ENCODE results near the gene BCL2L11. TPM values are rescaled to one million over a fixed set of nuclear protein-coding genes. Genes with fewer than 3 reads are reported as not detected.

Gene BCL2L11
- polyA plus RNA-seq, 1 experiment: 4.2 TPM

GRCh38 chr2:111111101-111111755 is 9.5 kb upstream of the BCL2L11 start:
- no peak overlapping the region for H3K4me3 ChIP-seq (ENCODE audit: low read depth, low read length)
- H3K27me3 ChIP-seq (ENCODE audit: control insufficient read depth, insufficient read depth, low read length): peaks cover 22% of the 10 kb centered on the region
- TF ChIP-seq CTCF (IDR thresholded peaks at IDR 0.05; ENCODE audit: low read depth, low read length): no peak
- ChIA-PET POLR2A (no interaction called here), CTCF (no interaction called here)
- DNase-seq (ENCODE audit: low read depth, low spot score): no peak
- H3K9me3 ChIP-seq (ENCODE audit: control insufficient read depth, insufficient read depth, low read length): no peaks in the 10 kb centered on the region
- H3K27ac ChIP-seq (ENCODE audit: low read depth, low read length): no peak overlapping the region

- DNase-seq (ENCODE audit: low read depth, low spot score): no peak
- no peak for TF ChIP-seq CTCF (IDR thresholded peaks at IDR 0.05; ENCODE audit: low read depth, low read length)
- H3K9me3 ChIP-seq (ENCODE audit: control insufficient read depth, insufficient read depth, low read length): peaks cover 4% of the 10 kb centered on the region
- no peak overlapping the region for H3K27ac ChIP-seq (ENCODE audit: low read depth, low read length)
- POLR2A ChIA-PET: no interaction called here
- CTCF ChIA-PET: no interaction called here
- H3K4me3 ChIP-seq (ENCODE audit: low read depth, low read length): no peak overlapping the region
- peaks cover 26% of the 10 kb centered on the region for H3K27me3 ChIP-seq (ENCODE audit: control insufficient read depth, insufficient read depth, low read length)
These were observed 6.9 kb upstream of the BCL2L11 start for GRCh38 chr2:111113838-111114237.

GRCh38 chr2:111116011-111116746 is 4.5 kb upstream of the BCL2L11 start:
- Histone ChIP-seq H3K27me3 (ENCODE audit: control insufficient read depth, insufficient read depth, low read length) (peaks cover 37% of the 10 kb centered on the region), H3K9me3 (ENCODE audit: control insufficient read depth, insufficient read depth, low read length) (peaks cover 16% of the 10 kb centered on the region), H3K4me3 (ENCODE audit: low read depth, low read length) (no peak overlapping the region), H3K27ac (ENCODE audit: low read depth, low read length) (no peak overlapping the region)
- ChIA-PET CTCF (interaction anchor here (0.6 to 1.9 kb wide), 7 partner anchors 12 to 583 kb away, joined by 3 to 7 read pairs (median 5); no protein-coding TSS in a partner anchor), POLR2A (no interaction called here)
- no peak for DNase-seq (ENCODE audit: low read depth, low spot score)
- no peak for TF ChIP-seq CTCF (IDR thresholded peaks at IDR 0.05; ENCODE audit: low read depth, low read length)

- Histone ChIP-seq H3K9me3 (ENCODE audit: control insufficient read depth, insufficient read depth, low read length) (peaks cover 16% of the 10 kb centered on the region), H3K4me3 (ENCODE audit: low read depth, low read length) (peak overlapping the region; percentile 57), H3K27me3 (ENCODE audit: control insufficient read depth, insufficient read depth, low read length) (peaks cover 37% of the 10 kb centered on the region), H3K27ac (ENCODE audit: low read depth, low read length) (no peak overlapping the region)
- POLR2A ChIA-PET: no interaction called here
- CTCF ChIA-PET: interaction anchor here (0.6 to 1.9 kb wide), 14 partner anchors 12 to 586 kb away, joined by 3 to 7 read pairs (median 4); no protein-coding TSS in a partner anchor
- no peak for DNase-seq (ENCODE audit: low read depth, low spot score)
- TF ChIP-seq CTCF (IDR thresholded peaks at IDR 0.05; ENCODE audit: low read depth, low read length): peak; percentile 90
These were observed 3.7 kb upstream of the BCL2L11 start for GRCh38 chr2:111116843-111117597.
